Astrocyte of the cerebellum (primary cell): Measurements from ENCODE around the gene NFIX.

Source experiments
- DNase-seq: peaks from one replicate; pipeline ENCODE4 v3.0.0-alpha.2; 2011; ENCODE audit warnings: low read depth
- H3K4me3 ChIP-seq: 2 replicates; pipeline ENCODE4 v1.5.1; 2011; ENCODE audit warnings: mild to moderate bottlenecking, low read depth, low read length, moderate library complexity
- CTCF ChIP-seq: IDR thresholded peaks from 2 replicates; pipeline ENCODE4 v1.5.1; 2012; ENCODE audit warnings: low read length, low read depth, moderate library complexity, mild to moderate bottlenecking; ENCODE audit errors: missing control alignments
- in situ Hi-C: cut with HindIII; loops from 2 replicates; pipeline ENCODE4 v1.10.0; 2017; ENCODE audit warnings: low sequenced_read_pairs

NFIX gene

GRCh38 chr19:13012690-13013608, 17.7 kb downstream of the NFIX start:
- H3K4me3 ChIP-seq, result peak overlapping the region; percentile 36

GRCh38 chr19:13013649-13014048, 18.4 kb downstream of the NFIX start:
- peak overlapping the region; percentile 36 for H3K4me3 ChIP-seq
- TF ChIP-seq CTCF, result no peak
- no peak for DNase-seq
- in situ Hi-C loops, result no loop called here

More at GRCh38 chr19:13012690-13013608, 17.7 kb downstream of the NFIX start:
- no peak for DNase-seq
- TF ChIP-seq CTCF, result no peak
- in situ Hi-C loops, result no loop called here

GRCh38 chr19:13014101-13014920, 19.0 kb downstream of the NFIX start:
- TF ChIP-seq CTCF, result no peak
- in situ Hi-C loops, result no loop called here
- no peak for DNase-seq
- H3K4me3 ChIP-seq, result peak overlapping the region; percentile 36

GRCh38 chr19:13014921-13015280, 19.6 kb downstream of the NFIX start:
- TF ChIP-seq CTCF, result no peak
- in situ Hi-C loops, result no loop called here
- H3K4me3 ChIP-seq, result peak overlapping the region; percentile 36
- DNase-seq, result no peak

- H3K4me3 ChIP-seq, result no peak overlapping the region
- no peak for DNase-seq
- TF ChIP-seq CTCF, result no peak
- in situ Hi-C loops, result no loop called here
These were observed 20.3 kb downstream of the NFIX start for GRCh38 chr19:13015361-13016223.

- no peak for TF ChIP-seq CTCF
- in situ Hi-C loops, result no loop called here
- DNase-seq, result no peak
- H3K4me3 ChIP-seq, result peak overlapping the region; percentile 29
These were observed 21.0 kb downstream of the NFIX start for GRCh38 chr19:13016245-13016627.
